Measurements from ENCODE around the gene GTF2H4. TPM values are rescaled to one million over a fixed set of nuclear protein-coding genes. Genes with fewer than 3 reads are reported as not detected.

GTF2H4 gene
- total and polyA plus RNA-seq, 2 of the 8 experiments (the other 6 are each of a cell fraction or from before 2014, with no cell fraction given), result 42.3 to 53.4 TPM

DNA sequence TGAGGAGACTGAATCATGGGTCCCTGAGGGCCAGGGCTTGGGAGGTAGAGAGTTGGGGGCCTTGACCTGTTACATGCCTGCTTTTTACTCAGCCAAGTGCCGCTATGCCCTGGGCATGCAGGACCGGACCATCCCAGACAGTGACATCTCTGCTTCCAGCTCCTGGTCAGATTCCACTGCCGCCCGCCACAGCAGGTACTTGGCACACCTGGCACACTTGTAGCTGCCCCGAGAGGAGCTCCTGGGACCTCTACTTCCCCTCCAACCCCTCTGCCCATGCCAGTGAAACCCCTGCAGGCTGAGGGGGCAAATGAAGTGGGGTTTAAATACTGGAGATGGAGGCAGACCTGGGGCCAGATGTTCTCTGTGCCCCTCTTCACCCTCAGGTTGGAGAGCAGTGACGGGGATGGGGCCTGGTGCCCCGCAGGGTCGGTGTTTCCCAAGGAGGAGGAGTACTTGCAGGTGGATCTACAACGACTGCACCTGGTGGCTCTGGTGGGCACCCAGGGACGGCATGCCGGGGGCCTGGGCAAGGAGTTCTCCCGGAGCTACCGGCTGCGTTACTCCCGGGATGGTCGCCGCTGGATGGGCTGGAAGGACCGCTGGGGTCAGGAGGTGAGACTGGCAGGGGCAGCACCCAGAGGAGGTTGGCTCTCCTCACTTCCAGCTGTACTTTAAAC is 19.1 kb upstream of the GTF2H4 start:
- Histone ChIP-seq H2BK20ac (ENCODE audit: low read length) (no peak overlapping the region), H3K4me3 (ENCODE audit: extremely low read depth in 1 of 4, insufficient read depth in 2 of 4, low read depth in 3 of 4, low read length in 4 of 4) (no peak overlapping the region), H3K4ac (replicated peaks; ENCODE audit: insufficient read length, low read depth, low read length) (no peak overlapping the region), H3K36me3 (ENCODE audit: control insufficient read depth in 2 of 4, insufficient read depth in 4 of 4, low read length in 3 of 4) (peaks cover 26 to 54% (median 44%) of the 10 kb centered on the region in 4 experiments), H3K23me2 (ENCODE audit: low read depth, low read length) (peaks cover 16% of the 10 kb centered on the region), H3K56ac (replicated peaks; ENCODE audit: insufficient read length, low read depth, low read length) (no peak overlapping the region), H2BK5ac (ENCODE audit: low read depth, low read length) (0 out of 2 replicates have a peak overlapping the region, but pooled peaks have one; percentile 35), H3K18ac (ENCODE audit: extremely low read depth, low read length) (no peak overlapping the region), H3K4me1 (replicated peaks in 1 of 4; ENCODE audit: control insufficient read depth in 3 of 4, insufficient read depth in 4 of 4, low read length in 3 of 4) (peaks cover 6 to 26% (median 19%) of the 10 kb centered on the region in 4 experiments), H4K5ac (ENCODE audit: insufficient read length, low read depth, low read length) (no peak overlapping the region), H3K4me2 (ENCODE audit: insufficient read depth in 1 of 2, low read depth in 2 of 2, low read length in 2 of 2) (no peak overlapping the region), H3K23ac (ENCODE audit: insufficient read length) (no peak overlapping the region), H3K79me1 (ENCODE audit: low read depth, low read length) (peaks cover 21% of the 10 kb centered on the region), H4K91ac (replicated peaks; ENCODE audit: insufficient read length, low read length) (no peak overlapping the region), H3K14ac (ENCODE audit: insufficient read length) (no peak overlapping the region), H2BK15ac (ENCODE audit: low read length) (no peak overlapping the region), H2AFZ (ENCODE audit: low read length) (no peak overlapping the region), H4K8ac (ENCODE audit: extremely low read depth, insufficient read depth, low read length) (no peak overlapping the region), H3K27me3 (replicated peaks in 1 of 4; ENCODE audit: control insufficient read depth in 3 of 4, extremely low read depth in 1 of 4, insufficient read depth in 3 of 4, low read length in 3 of 4) (no peaks in the 10 kb centered on the region), H4K20me1 (replicated peaks in 1 of 2; ENCODE audit: control insufficient read depth in 1 of 2, insufficient read depth in 2 of 2, low read length in 2 of 2) (peaks cover 4 to 35% of the 10 kb centered on the region in 2 experiments), H3K27ac (ENCODE audit: low read depth, low read length) (no peak overlapping the region), H3K79me2 (ENCODE audit: control insufficient read depth in 1 of 2, insufficient read depth in 2 of 2, low read length in 2 of 2) (peaks cover 9 to 65% of the 10 kb centered on the region in 2 experiments), H3K9ac (replicated peaks in 1 of 4; ENCODE audit: extremely low read depth in 1 of 4, low read depth in 3 of 4, low read length in 3 of 4) (no peak overlapping the region), H3K9me3 (ENCODE audit: insufficient read depth in 2 of 2, low read depth in 1 of 2, low read length in 1 of 2) (no peaks in the 10 kb centered on the region), H2BK120ac (replicated peaks; ENCODE audit: low read depth, low read length) (no peak overlapping the region), H2BK12ac (ENCODE audit: low read depth, low read length) (no peak overlapping the region), H2AK5ac (ENCODE audit: low read depth, low read length) (no peak overlapping the region)
- FAIRE-seq, result no peak
- WGBS, 2 experiments (ENCODE audit: extremely low coverage in 1 of 2, insufficient coverage in 1 of 2, insufficient read length in 1 of 2, insufficient replicate concordance in 2 of 2, low coverage in 1 of 2, low lambda C conversion rate in 2 of 2, missing lambda C conversion rate in 1 of 2), result 95% methylated on average over 18 of the region's 18 CpGs; no CpG with 5 or more reads in 1 of the 2 experiments
- no peak for DNase-seq (ENCODE audit: low read depth in 1 of 2, low spot score in 2 of 2)
- ChIA-PET POLR2A (ENCODE audit: partially characterized antibody) (interaction anchor here (0.6 to 19.5 kb wide), 8 partner anchors 8 to 147 kb away, joined by 3 to 452 read pairs (median 4); no protein-coding TSS in a partner anchor), CTCF (ENCODE audit: partially characterized antibody) (interaction anchor here (0.6 to 29.0 kb wide), 8 partner anchors 10 to 194 kb away, joined by 3 to 610 read pairs (median 4); no protein-coding TSS in a partner anchor)
- no peak for TF ChIP-seq SIN3A (conservative IDR thresholded peaks at IDR 0.05 in 1 of 2, IDR thresholded peaks at IDR 0.05 in 1 of 2; ENCODE audit: low read depth in 1 of 2, low read length in 2 of 2)
- TF ChIP-seq CHD2 (IDR thresholded peaks at IDR 0.05; ENCODE audit: low read length), result no peak
- TF ChIP-seq, protein P1, sequence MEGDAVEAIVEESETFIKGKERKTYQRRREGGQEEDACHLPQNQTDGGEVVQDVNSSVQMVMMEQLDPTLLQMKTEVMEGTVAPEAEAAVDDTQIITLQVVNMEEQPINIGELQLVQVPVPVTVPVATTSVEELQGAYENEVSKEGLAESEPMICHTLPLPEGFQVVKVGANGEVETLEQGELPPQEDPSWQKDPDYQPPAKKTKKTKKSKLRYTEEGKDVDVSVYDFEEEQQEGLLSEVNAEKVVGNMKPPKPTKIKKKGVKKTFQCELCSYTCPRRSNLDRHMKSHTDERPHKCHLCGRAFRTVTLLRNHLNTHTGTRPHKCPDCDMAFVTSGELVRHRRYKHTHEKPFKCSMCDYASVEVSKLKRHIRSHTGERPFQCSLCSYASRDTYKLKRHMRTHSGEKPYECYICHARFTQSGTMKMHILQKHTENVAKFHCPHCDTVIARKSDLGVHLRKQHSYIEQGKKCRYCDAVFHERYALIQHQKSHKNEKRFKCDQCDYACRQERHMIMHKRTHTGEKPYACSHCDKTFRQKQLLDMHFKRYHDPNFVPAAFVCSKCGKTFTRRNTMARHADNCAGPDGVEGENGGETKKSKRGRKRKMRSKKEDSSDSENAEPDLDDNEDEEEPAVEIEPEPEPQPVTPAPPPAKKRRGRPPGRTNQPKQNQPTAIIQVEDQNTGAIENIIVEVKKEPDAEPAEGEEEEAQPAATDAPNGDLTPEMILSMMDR (IDR thresholded peaks at IDR 0.05; ENCODE audit: control extremely low read depth in 1 of 3, insufficient read depth in 1 of 3, low read depth in 1 of 3, low read length in 3 of 3), result no peak
- no peak for TF ChIP-seq MAFK (IDR thresholded peaks at IDR 0.05; ENCODE audit: low read depth, low read length)
- TF ChIP-seq RNF2 (IDR thresholded peaks at IDR 0.05; ENCODE audit: borderline replicate concordance, low read depth, low read length, missing control alignments, poor library complexity, severe bottlenecking), result no peak
- TF ChIP-seq POLR2AphosphoS5 (IDR thresholded peaks at IDR 0.05; ENCODE audit: low read depth, low read length), result no peak
- no peak for TF ChIP-seq GABPA (IDR thresholded peaks at IDR 0.05; ENCODE audit: borderline replicate concordance, insufficient read depth, low read length)
- TF ChIP-seq CBX8 (IDR thresholded peaks at IDR 0.05; ENCODE audit: borderline replicate concordance, low read depth, low read length), result no peak
- no peak for TF ChIP-seq TAF7 (optimal IDR thresholded peaks at IDR 0.05; ENCODE audit: borderline replicate concordance, low read depth, low read length)

All from H1 (cell line).